Midbrain (tissue), 1 donor: ENCODE data around the gene PLEKHM2.

ENCODE experiments used
- DNase-seq: peaks from one replicate; lab custom pipeline; 2025; lab: John Stamatoyannopoulos, UW

The PLEKHM2 gene

DNA sequence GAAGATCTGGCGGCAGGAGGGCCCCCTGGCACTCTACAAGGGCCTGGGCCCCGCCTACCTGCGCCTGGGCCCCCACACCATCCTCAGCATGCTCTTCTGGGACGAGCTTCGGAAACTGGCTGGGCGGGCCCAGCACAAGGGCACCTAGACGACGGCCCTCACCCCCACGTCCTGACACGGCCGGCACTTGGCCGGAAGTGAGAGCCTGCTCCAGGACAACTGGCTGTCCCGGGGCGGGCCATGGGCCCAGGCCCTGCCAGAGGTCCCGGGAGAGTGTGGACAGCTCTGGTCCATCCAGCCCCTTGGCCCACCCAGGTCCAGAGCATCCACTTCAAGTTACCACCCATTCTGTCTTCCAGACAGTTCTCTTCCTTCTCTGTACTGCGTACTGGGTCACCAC, 55.1 kb downstream of the PLEKHM2 start:
- DNase-seq: no peak

GRCh38 chr1:15739745-15740144, 55.6 kb downstream of the PLEKHM2 start:
- DNase-seq: no peak

DNA sequence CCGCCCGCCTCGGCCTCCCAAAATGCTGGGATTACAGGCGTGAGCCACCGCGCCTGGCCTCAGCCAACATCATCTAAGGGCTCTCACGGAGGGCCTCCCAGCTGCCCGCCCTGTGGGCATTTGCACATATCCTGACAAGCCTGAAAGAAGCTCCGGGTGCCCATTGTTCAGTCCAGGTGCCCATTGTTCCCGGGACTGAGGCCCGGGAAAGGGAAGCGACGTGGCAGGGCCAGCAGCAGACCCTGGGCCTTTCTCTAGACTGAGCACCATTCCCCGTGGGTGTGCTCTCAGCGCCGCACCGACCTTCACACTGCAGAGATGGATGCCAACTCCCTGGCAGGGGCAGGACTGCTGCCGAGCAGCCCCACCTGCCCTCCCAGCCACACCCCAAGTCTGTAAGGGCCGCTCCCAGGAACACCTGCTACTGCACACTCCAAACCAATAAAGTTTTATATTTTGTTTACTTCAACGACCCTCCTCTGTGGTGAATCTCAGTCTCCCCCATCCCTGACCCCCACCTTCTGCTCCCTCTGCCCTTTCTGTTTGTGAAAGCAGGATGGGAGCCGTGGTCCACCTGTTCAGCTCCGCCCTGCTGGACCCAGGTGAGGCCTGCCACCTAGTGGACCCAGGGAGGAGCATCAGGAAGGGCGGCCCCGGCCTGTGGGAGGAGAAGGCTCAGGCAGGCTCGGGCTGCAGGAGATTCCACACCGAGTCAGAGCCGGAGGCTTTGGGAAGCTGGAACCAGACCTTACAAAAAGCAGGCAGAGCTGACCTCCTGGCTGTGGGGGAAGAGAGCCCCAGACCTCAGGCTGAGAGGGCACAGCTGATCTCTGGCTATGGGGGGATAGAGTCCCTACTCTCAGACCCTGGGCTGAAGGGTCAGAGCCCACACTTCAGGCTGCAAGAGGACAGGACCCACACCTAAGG, 57.1 kb downstream of the PLEKHM2 start:
- DNase-seq: peak; percentile 43

DNA sequence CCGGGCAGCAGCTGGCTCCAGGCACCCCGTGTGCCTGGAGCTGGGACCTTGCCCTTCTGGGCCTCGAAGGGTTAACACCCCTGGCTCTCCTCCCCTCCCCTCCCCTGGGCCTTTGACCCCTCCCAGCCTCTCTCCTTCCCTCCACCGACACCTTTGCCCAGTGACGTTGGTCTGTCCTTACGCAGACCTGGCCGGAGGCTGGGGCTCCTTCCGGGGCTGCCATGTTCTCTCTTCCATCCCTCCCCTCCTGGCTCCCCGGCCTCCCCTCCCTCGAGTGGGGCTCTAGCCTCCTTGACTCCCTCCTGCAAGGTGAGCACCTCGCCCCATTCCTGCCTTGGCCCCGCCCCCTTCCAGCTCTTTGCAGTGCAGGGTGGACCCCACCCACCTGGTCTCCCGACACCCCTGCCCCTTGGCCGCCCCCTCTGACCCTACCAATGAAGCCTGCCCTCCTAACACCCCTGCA, 58.2 kb downstream of the PLEKHM2 start, which contains the start of gene TMEM82:
Gene TMEM82, plus strand, starts transcription at position 161 of the 463 bp plus-strand sequence. Its CDS starts 61 bp downstream, at position 222.
- DNase-seq: no peak

GRCh38 chr1:15744122-15744679, 60.1 kb downstream of the PLEKHM2 start:
- no peak for DNase-seq

GRCh38 chr1:15747378-15747777, 63.3 kb downstream of the PLEKHM2 start:
- no peak for DNase-seq

DNA sequence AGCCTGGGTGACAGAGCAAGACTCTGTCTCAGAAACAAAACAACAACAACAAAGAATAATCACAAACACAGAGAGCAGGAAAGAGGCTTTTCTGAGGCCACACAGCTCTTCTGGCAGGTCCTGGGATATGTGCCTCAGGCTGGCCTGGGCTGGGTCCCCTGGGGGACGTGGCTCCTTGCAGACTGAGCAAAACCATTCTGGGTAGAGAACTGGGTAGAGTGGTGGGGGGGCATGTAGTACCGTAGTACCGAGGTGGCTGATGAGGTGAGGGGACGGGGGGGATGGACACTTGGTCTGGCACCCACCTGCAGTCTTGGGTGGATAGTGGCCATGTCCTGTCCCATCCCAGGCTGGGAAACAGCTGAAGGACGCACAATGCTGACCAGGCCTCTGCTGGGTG, 64.1 kb downstream of the PLEKHM2 start:
- no peak for DNase-seq

- no peak for DNase-seq
These were observed 64.7 kb downstream of the PLEKHM2 start for GRCh38 chr1:15748690-15749398.

- DNase-seq: no peak
These were observed 65.5 kb downstream of the PLEKHM2 start for GRCh38 chr1:15749399-15750291.

DNA sequence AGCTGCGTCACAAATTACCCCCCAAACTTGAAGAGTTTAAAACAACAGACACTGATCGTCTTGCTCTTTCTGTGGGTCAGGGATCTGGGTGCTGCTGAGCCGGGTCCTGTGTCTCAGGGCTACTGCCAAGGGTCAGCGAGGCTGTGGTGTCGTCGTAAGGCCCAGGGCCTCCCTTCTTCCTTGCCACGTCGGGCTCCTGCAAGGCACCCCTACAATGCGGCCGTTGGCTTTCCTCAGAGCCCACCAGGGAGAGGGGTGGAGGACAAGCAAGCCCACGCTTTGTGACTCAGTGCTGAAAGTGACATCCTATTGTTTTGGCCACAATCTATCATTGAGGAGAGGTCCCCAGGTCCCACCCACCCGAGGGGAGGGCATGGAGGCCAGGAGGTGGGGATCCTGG, 66.8 kb downstream of the PLEKHM2 start:
- DNase-seq: no peak

GRCh38 chr1:15751717-15752116, 67.6 kb downstream of the PLEKHM2 start:
- DNase-seq: no peak

- no peak for DNase-seq
These were observed 69.7 kb downstream of the PLEKHM2 start for GRCh38 chr1:15753776-15754175.

DNA sequence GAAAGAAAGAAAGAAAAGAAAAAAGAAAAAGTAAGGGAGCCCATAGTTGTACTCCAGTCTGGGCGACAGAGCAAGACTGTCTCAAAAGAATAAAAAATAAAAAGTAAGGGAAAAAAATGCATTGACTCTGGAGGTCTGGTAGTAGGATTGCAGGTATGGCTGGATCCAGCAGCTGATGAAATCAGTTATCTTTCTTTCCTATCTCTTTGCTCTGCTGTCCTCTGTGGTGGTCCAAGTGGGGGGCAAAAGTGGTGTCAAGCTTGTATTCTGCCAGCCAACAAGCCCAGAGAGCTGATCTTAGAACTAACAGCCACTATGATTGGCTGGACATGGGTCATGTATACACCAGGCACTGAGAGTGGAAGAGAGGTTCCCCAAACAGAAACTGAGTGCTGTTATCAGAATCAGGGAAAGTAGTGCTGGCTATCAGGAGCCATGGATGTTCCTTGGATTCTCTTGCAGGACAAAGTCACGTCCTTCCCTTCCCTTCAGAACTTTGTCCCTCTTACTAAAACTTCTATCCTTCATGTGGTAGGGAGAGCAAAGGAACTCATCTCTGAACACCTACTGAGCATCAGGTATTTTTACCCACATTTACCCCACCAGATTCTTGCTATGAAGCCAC, 71.0 kb downstream of the PLEKHM2 start:
- DNase-seq: no peak

DNA sequence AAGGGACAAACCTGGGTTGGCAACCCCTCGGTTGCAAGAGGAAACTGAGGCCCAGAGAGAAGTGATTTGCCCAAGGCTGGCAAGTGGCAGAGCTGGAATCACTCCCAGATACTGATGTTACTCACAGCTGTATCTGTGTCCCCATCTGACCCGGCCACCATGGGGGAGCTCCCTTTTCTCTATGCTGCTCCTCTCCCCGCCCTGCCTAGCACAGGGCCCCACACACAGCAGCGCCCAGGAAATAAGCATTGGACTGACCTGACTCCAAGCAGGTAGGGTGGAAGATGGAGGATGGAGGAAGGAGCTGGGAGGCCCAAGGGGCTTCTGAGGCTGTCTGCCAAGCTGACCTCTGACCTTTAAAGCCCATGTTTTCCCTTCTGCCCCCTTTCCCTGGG, 71.5 kb downstream of the PLEKHM2 start:
- DNase-seq: no peak

GRCh38 chr1:15756143-15757015, 72.3 kb downstream of the PLEKHM2 start:
- DNase-seq: no peak

GRCh38 chr1:15757016-15757543, 73.0 kb downstream of the PLEKHM2 start:
- no peak for DNase-seq

DNA sequence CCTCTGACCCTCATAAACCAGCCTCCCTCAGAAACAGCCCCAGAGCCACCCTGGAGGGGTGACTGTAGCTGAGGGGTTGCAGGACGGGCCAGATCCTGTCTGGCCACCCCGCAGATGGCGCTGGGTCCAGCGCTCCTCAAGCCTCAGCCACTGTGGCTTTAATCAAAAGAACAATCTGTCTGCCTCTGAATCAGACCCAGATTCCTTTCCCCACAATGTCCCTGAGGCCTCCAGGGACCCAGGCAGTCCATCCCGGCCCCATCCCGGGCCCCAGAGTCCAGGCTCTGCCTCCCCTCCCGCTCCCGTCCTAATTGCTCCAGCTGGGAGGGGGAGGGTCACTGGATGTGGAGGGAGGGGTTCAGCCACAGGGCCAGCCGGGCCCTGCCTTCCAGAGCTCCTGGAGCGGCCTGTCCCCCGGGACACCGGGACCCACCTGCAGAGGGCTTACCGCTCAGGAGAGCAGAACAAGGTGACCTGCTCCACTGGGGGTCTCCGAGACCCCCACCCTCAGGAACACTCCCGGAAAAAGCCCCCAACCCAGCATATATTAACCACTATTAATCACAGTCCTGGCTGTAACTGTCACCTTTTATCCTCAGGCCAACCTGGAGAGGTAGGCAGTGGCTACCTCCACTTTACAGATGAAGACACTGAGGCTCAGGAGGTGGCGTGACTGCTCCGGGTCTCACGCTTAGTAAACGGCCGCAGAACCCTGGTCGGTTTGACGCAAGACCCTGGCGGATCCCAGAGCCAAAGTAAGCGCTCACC, 73.6 kb downstream of the PLEKHM2 start:
- DNase-seq: no peak

DNA sequence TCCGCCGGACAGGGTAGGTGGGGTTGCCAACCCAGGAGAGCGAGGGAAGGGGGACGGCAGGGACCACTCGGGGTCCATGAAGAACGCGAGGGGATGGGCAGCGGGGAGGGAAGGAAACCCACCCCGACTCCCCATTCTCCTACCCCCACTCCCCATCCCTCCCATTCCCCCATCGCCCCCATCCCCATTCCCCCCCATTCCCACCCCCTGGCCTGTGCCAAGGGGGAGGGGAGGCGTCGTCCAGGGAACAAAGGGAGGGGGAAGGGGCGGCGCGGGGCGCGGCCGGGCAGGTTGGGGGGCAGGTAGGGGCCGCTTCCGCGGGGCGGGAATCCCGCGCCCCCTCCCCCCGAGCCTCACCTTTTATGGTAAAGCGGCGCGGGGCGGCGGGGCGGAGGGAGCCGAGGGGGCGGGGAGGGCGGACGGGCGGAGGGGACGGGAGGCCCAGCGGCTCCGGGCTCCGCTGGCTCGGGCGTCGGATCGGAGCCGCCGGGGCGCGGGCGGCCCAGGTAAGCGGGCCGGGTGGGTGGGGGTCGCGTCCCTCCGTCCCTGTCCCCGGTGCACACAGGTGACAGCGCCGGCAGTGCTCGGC, 74.3 kb downstream of the PLEKHM2 start, which contains the start of gene FBLIM1:
Gene FBLIM1, plus strand, starts transcription at position 453 of the 589 bp plus-strand sequence. CDS start 6,189 bp downstream, outside the sequence.
- DNase-seq: no peak
